Measurements from ENCODE around the gene GTF2E1.
"Not testable (repeated sequence)": the region's sequence is repeated elsewhere in the genome, so short reads cannot be mapped to it uniquely, and the experiment has no call there.

Gene GTF2E1

GRCh38 chr3:120710369-120710768, 32.2 kb upstream of the GTF2E1 start:
- H3K4me3 ChIP-seq (ENCODE audit: low read depth, low read length) = no peak overlapping the region
- in situ Hi-C loops (cut with HindIII; ENCODE audit: low sequenced_read_pairs) = no loop called here
- TF ChIP-seq, protein P1, sequence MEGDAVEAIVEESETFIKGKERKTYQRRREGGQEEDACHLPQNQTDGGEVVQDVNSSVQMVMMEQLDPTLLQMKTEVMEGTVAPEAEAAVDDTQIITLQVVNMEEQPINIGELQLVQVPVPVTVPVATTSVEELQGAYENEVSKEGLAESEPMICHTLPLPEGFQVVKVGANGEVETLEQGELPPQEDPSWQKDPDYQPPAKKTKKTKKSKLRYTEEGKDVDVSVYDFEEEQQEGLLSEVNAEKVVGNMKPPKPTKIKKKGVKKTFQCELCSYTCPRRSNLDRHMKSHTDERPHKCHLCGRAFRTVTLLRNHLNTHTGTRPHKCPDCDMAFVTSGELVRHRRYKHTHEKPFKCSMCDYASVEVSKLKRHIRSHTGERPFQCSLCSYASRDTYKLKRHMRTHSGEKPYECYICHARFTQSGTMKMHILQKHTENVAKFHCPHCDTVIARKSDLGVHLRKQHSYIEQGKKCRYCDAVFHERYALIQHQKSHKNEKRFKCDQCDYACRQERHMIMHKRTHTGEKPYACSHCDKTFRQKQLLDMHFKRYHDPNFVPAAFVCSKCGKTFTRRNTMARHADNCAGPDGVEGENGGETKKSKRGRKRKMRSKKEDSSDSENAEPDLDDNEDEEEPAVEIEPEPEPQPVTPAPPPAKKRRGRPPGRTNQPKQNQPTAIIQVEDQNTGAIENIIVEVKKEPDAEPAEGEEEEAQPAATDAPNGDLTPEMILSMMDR (IDR thresholded peaks at IDR 0.05; ENCODE audit: low read depth, low read length) = no peak
- DNase-seq (ENCODE audit: low read depth, low spot score) = no peak

DNA sequence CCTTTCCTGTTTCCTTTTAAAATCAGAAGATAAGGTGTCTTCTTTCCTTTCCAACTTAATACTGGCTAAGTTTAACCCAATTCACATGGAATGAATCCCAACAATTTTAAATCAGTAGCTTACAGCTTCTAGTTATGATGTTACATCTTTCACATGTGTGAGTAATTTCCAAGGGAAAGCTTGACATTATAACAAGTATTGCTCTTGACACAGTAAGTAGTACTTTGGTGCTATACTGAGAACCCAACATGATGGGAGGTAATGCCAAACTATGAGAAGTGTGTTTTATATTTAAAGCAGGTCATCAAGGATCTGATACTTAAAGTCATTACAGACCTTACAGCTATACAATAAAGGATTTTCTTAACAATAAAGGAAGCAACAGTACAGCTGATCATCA, 29.3 kb upstream of the GTF2E1 start:
- in situ Hi-C loops (cut with HindIII; ENCODE audit: low sequenced_read_pairs) = no loop called here
- DNase-seq (ENCODE audit: low read depth, low spot score) = no peak
- TF ChIP-seq, protein P1 (IDR thresholded peaks at IDR 0.05; ENCODE audit: low read depth, low read length) = no peak
- no peak overlapping the region for H3K4me3 ChIP-seq (ENCODE audit: low read depth, low read length)

GRCh38 chr3:120719167-120719834, 23.2 kb upstream of the GTF2E1 start:
- peak overlapping the region; percentile 7 for H3K4me3 ChIP-seq (ENCODE audit: low read depth, low read length)
- not testable (repeated sequence) for DNase-seq (ENCODE audit: low read depth, low spot score)

GRCh38 chr3:120726791-120727190, 15.8 kb upstream of the GTF2E1 start:
- in situ Hi-C loops (cut with HindIII; ENCODE audit: low sequenced_read_pairs) = no loop called here
- H3K4me3 ChIP-seq (ENCODE audit: low read depth, low read length) = no peak overlapping the region
- TF ChIP-seq, protein P1 (IDR thresholded peaks at IDR 0.05; ENCODE audit: low read depth, low read length) = no peak
- DNase-seq (ENCODE audit: low read depth, low spot score) = no peak

More at GRCh38 chr3:120719167-120719834, 23.2 kb upstream of the GTF2E1 start:
- in situ Hi-C loops (cut with HindIII; ENCODE audit: low sequenced_read_pairs) = not testable (repeated sequence)

DNA sequence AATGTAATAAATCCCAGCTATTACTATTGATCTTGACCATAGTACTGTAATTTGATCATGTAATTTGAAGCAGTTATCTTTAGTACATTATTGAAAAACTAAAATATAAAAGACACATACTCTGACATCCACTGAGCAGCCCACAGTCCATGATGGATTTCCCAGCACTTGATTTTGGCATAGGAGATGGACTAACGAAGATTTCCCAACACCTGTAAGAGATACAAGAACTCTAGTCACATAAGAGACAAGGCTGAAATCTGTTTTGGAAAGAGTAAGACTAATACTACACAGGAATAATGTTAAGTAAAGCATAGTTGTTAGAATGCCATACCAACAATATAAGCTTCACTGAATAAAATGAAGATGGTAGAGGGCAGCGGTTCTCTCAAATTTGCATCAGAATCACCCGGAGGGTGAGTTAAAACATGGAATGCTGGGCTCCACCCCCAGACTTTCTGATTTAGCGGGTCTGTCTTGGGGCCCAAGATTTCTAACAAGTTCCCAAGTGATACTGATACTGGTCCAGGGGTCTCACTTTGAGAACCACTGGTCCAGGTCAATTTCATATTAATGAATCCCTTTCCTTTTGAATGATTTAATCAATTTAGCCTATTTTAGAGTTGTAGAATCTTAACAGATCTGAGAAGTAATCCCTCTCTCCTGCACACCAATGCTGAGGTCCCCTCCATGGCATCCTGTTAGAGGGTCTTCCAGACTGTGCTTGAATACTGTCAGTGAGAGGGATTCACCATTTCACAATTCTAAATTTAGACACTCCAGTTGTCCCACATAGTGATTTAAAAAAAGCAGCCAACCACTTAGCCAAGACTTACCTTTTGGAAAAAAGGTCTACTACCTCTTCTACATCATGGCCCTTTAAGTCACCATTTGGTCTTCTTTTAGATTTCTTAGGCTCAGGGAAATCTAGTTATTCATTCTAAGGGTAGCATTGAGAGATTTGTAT, 11.7 kb upstream of the GTF2E1 start:
- H3K4me3 ChIP-seq (ENCODE audit: low read depth, low read length) = no peak overlapping the region
- TF ChIP-seq, protein P1 (IDR thresholded peaks at IDR 0.05; ENCODE audit: low read depth, low read length) = no peak
- in situ Hi-C loops (cut with HindIII; ENCODE audit: low sequenced_read_pairs) = no loop called here
- no peak for DNase-seq (ENCODE audit: low read depth, low spot score)

GRCh38 chr3:120738006-120738405, 4.5 kb upstream of the GTF2E1 start:
- H3K4me3 ChIP-seq (ENCODE audit: low read depth, low read length); DNase-seq (ENCODE audit: low read depth, low spot score); in situ Hi-C loops (cut with HindIII; ENCODE audit: low sequenced_read_pairs): not testable (repeated sequence)

GRCh38 chr3:120741320-120741719, 1.2 kb upstream of the GTF2E1 start:
- DNase-seq (ENCODE audit: low read depth, low spot score) = no peak
- H3K4me3 ChIP-seq (ENCODE audit: low read depth, low read length) = peak overlapping the region; percentile 93
- in situ Hi-C loops (cut with HindIII; ENCODE audit: low sequenced_read_pairs) = no loop called here
- TF ChIP-seq, protein P1 (IDR thresholded peaks at IDR 0.05; ENCODE audit: low read depth, low read length) = no peak
